MM.1S (cell line): Measurements from ENCODE around the gene ATXN1.

ENCODE experiments used
- CTCF ChIP-seq: fragments of 300-600 bp; sonication (generic); IDR thresholded peaks from 2 replicates; pipeline ENCODE4 v1.5.1; 2016; ENCODE audit warnings: antibody characterized with exemption, low read length, mixed read lengths
- EZH2 ChIP-seq: fragments of 300-600 bp; sonication (generic); optimal IDR thresholded peaks from 2 replicates; pipeline ENCODE3; 2017; ENCODE audit warnings: low read depth, mild to moderate bottlenecking, antibody characterized with exemption, low read length, mixed read lengths
- EZH2phosphoT487 ChIP-seq: fragments of 300-600 bp; sonication (generic); IDR thresholded peaks from 2 replicates; pipeline ENCODE4 v1.6.1; 2018; ENCODE audit warnings: antibody characterized with exemption, low read length

GRCh38 chr6:16653226-16653625, 108.0 kb downstream of the ATXN1 start:
- TF ChIP-seq CTCF (no peak), EZH2 (no peak), EZH2phosphoT487 (no peak)
